ENCODE results near the gene CALN1.

DNA sequence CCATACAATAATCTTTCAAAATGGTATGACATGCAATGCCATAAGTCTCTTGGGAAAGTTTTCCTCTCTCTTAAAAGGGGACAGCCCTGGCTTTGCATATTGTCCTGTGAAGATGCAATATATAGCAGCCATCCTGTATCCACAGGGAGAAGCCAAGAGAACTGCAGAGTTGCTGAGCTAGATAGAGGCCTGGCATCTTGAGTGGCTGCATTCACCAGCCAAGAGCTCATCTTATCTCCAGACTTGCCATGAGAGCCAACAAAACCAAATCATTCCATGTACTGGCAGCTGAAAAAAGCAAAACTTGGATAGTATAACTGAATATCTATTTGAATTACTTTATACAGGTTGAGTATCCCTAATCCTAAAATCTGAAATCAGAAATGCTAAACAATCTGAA lies 348.8 kb downstream of the CALN1 start:
- no peak for TF ChIP-seq CTCF (IDR thresholded peaks at IDR 0.05; ENCODE audit: poor library complexity)
- TF ChIP-seq EZH2 (IDR thresholded peaks at IDR 0.05; ENCODE audit: borderline replicate concordance): no peak
- TF ChIP-seq EZH2phosphoT487 (IDR thresholded peaks at IDR 0.05; ENCODE audit: low read depth, severe bottlenecking, unreplicated experiment): no peak
